AG10803 (cell line): ENCODE measurements around the gene TPSD1.

ENCODE experiments used
- DNase-seq: peaks from one replicate; pipeline ENCODE4 v3.0.0; 2010; ENCODE audit warnings: low read depth
- H3K4me3 ChIP-seq: 2 replicates; pipeline ENCODE4 v1.5.1; 2011; ENCODE audit warnings: mild to moderate bottlenecking, low read length, control low read depth
- CTCF ChIP-seq: conservative IDR thresholded peaks from 2 replicates; pipeline ENCODE4 v1.5.1; 2011; ENCODE audit warnings: mild to moderate bottlenecking, low read length, control low read depth, inconsistent platforms

TPSD1 gene

GRCh38 chr16:1260101-1260680, 4.3 kb downstream of the TPSD1 start:
- TF ChIP-seq CTCF: no peak
- H3K4me3 ChIP-seq: no peak overlapping the region
- no peak for DNase-seq

DNA sequence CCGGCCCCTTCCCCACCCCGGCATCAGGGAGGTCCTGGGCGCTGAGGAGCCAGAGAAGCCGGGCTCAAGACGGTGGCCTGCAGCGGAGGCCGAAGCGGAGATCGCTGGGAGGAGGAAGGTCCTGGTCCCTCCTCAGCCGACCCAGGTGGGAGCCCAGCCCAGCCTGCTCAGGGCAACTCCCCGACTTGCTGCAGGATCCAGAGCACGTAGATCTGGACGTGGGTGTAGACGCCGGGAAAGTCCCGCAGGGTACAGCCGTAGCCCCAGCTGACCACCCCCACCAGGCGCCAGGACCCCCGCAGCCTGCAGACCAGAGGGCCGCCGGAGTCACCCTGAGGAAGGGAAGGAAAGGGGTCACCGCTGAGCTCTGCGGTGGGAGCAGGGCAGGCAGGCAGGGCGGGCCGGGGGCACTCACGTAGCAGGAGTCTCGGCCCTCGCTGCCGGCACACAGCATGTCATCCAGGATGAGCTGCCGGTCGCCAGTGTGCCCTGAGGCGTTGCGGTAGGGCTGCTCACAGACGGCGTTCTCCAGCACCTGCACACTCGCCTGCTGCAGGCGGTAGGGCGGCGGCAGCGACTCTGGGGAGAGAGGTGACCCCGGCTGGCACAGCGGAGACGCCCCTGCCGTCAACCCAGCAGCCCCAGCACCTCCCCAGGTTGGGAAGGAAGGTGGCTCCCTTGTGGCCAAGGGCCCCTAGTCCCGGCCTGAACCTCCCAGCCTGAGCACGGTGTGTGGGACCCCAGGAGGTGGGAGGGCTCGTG, 5.4 kb downstream of the TPSD1 start:
- DNase-seq: no peak
- no peak for TF ChIP-seq CTCF

DNA sequence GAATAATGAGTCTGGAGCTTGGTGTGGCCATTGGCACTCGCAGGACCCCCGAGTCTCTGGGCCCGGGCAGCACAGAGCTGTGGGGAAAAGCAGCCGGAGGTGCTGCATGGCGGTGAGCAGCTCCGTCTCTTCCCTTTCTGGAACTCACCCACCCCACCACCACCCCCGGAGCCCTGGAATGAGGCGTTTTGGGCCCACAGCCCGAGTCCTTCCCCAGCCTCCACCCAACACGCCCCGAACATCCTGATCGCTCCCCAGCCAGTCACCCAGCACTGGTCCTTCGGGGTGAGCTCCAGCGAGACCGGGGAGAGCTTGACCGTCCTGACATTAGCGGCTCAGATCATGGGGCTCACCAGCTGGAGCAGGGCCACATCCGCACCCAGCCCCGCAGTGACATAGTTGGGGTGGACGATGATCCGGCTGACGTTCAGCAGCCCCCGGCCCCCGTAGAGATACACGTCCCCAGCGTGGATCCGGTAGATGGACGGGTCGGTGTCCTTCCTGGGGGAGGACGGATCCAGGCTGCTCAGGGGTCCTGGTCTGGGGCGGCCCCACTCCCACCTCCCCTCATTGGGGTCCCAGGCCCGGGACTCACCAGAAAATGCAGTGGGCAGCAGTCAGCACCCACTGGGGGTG, 6.5 kb downstream of the TPSD1 start:
- TF ChIP-seq CTCF: no peak
- no peak for DNase-seq
- no peak overlapping the region for H3K4me3 ChIP-seq

More for the DNA sequence above, 5.4 kb downstream of the TPSD1 start:
- H3K4me3 ChIP-seq: no peak overlapping the region

DNA sequence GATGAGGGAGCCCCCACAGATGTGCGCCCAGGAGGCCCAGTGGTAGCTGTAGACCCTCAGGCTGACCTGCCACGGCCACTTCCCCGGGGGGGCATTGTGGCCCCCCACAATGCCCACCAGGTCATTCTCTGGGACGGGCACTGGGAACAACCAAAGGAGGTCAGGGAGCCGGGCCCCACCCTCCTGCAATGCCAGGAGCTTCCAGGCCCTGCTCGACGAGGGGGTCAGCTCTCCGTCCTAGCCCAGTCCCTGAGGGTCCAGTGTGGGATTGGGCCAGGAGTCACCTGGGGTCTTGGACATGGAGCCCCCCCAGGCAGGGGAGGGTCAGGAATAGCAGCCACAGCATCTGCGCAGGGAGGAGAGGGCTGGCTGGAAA, 7.0 kb downstream of the TPSD1 start:
- no peak for DNase-seq
- no peak for TF ChIP-seq CTCF
- H3K4me3 ChIP-seq: no peak overlapping the region

GRCh38 chr16:1263591-1264344, 7.9 kb downstream of the TPSD1 start:
- no peak overlapping the region for H3K4me3 ChIP-seq
- TF ChIP-seq CTCF: no peak
- no peak for DNase-seq

DNA sequence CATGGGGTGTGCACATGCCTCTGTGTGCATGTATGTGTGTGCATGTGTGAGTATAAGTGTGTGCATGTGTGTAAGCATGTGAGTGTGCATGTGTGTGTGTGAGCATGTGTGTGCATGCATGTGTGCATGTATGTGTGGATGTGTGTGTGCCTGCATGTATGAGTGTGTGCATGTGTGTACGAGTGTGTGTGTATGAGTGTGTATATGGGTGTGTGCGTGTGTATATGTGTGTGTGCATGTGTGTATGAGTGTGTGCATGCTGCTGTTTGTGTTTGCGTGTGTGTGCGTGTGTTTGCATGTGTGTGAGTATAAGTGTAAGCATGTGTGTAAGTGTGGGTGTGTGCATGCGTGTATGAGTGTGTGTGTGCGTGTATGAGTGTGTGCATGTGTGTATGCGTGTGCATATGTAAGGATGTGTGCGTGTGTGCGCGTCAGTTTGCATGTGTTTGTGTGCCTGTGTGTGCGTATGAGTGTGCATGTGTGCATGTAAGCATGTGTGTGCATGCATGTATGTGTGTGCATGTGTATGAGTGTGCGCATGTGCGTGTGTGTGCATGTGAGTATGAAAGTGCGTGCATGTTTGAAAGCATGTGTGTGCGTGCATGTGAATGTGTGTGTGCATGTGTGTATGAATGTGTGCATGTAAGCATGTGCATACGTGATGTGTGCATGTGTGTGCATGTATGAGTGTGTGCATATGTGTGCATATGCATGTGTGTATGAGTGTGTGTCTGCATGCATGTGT, 8.6 kb downstream of the TPSD1 start:
- no peak for TF ChIP-seq CTCF
- DNase-seq: no peak
- H3K4me3 ChIP-seq: no peak overlapping the region
